ENCODE results near the gene OVCA2.

The OVCA2 gene

GRCh38 chr17:2013994-2014317, 27.9 kb upstream of the OVCA2 start:
- no peak for DNase-seq (ENCODE audit: low spot score)

GRCh38 chr17:2015314-2015713, 26.5 kb upstream of the OVCA2 start:
- DNase-seq (ENCODE audit: low spot score): no peak

- DNase-seq (ENCODE audit: low spot score): no peak
These were observed 25.3 kb upstream of the OVCA2 start for GRCh38 chr17:2016494-2016893.

- no peak for DNase-seq (ENCODE audit: low spot score)
These were observed 24.4 kb upstream of the OVCA2 start for GRCh38 chr17:2017274-2017941.

GRCh38 chr17:2018716-2019510, 22.9 kb upstream of the OVCA2 start:
- no peak for DNase-seq (ENCODE audit: low spot score)

- no peak for DNase-seq (ENCODE audit: low spot score)
These were observed 22.1 kb upstream of the OVCA2 start for GRCh38 chr17:2019723-2020122.

GRCh38 chr17:2020721-2021120, 21.1 kb upstream of the OVCA2 start:
- DNase-seq (ENCODE audit: low spot score): no peak

GRCh38 chr17:2022647-2023240, 19.1 kb upstream of the OVCA2 start:
- no peak for DNase-seq (ENCODE audit: low spot score)

GRCh38 chr17:2023256-2023655, 18.6 kb upstream of the OVCA2 start:
- no peak for DNase-seq (ENCODE audit: low spot score)

GRCh38 chr17:2023692-2024571, 17.9 kb upstream of the OVCA2 start:
- DNase-seq (ENCODE audit: low spot score): no peak

- DNase-seq (ENCODE audit: low spot score): no peak
These were observed 17.1 kb upstream of the OVCA2 start for GRCh38 chr17:2024572-2025219.

GRCh38 chr17:2025220-2025621, 16.6 kb upstream of the OVCA2 start, which contains the start of gene RTN4RL1:
Gene RTN4RL1 (minus strand): TSS chr17:2025334. CDS start chr17:2024865, 469 bp downstream.
- DNase-seq (ENCODE audit: low spot score): no peak

- DNase-seq (ENCODE audit: low spot score): peak; percentile 73
These were observed 16.1 kb upstream of the OVCA2 start for GRCh38 chr17:2025622-2026309.

GRCh38 chr17:2027528-2028233, 14.1 kb upstream of the OVCA2 start:
- DNase-seq (ENCODE audit: low spot score): no peak

- no peak for DNase-seq (ENCODE audit: low spot score)
These were observed 13.6 kb upstream of the OVCA2 start for GRCh38 chr17:2028234-2028614.

GRCh38 chr17:2028737-2029136, 13.1 kb upstream of the OVCA2 start:
- DNase-seq (ENCODE audit: low spot score): no peak

GRCh38 chr17:2029911-2030778, 11.7 kb upstream of the OVCA2 start, which contains the start of gene DPH1:
Gene DPH1 (plus strand): TSS chr17:2030153. CDS start chr17:2030170, 17 bp downstream.
- DNase-seq (ENCODE audit: low spot score): peak; percentile 88

- DNase-seq (ENCODE audit: low spot score): no peak
These were observed 11.1 kb upstream of the OVCA2 start for GRCh38 chr17:2030779-2031163.

GRCh38 chr17:2033153-2033552, 8.7 kb upstream of the OVCA2 start:
- DNase-seq (ENCODE audit: low spot score): no peak

Data from COLO829 (cell line).